Activated T-cell treated with anti-CD3 and anti-CD28 coated beads, Interleukin-2, amount 50 U/mL, for 48 hours (primary cell): ENCODE measurements around the gene CAB39.

ENCODE experiments used
- DNase-seq, 2 experiments: peaks; one replicate each; pipeline ENCODE4 v3.0.0-alpha.2; 2020

CAB39 gene

DNA sequence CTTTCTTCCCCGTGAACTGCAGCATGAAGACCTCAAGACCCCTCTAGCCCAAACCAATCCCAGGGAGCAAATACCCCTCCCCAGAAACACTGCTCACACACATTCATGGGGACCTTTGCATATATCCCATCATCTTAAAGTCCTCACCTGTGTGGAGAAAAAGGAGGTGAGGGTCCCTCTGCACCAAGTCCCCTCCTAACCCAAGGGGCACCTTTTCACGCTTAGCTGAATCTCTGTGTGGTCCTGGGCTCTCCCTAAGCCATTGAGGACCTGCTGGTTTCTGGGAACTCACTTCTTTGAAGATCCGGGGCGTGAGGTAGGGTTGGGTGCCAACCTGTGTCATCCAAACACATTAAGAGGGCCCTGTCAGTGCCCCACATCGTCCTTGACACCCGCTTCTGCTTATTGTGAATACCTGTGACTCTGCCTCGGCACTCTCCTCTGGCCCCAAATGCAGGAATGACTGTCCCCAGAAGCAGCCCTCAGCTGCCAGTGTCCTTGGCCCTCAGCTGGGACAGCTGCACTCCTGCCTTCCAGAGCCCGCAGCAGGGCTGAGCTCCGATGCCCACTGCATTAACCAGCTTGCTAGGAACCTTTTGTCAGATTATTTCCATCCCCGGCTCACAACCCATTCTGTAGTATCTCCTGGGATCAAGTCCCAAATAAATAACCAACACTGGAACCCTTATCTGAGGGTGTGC is 110.8 kb downstream of the CAB39 start:
- no peak for DNase-seq

DNA sequence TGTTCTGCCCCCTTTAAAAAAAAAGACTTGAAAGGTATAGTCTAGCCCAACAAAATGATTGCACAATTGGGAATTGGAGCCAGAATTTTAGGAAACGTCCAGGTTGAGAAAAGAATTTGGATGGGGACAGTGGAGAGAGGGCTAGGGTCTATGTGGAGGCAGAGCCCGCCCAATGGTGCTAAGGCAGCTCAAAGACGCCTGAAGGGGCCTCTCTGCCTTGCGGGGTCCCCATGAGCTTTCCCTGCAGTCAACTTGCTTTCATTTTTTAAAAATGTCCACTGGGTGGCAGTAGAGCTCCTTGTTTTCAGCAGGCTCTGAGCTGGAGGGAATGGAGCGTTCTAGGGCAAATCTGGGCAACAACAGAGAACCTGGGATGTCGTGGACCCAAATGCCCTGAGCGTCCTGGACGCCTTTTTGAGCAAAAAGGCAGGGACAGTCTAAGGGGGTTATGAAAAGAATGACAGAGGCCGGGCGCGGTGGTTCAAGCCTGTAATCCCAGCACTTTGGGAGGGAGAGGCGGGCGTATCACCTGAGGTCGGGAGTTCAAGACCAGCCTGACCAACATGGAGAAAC is 111.8 kb downstream of the CAB39 start:
- DNase-seq, result peak; percentile 58 to 63

DNA sequence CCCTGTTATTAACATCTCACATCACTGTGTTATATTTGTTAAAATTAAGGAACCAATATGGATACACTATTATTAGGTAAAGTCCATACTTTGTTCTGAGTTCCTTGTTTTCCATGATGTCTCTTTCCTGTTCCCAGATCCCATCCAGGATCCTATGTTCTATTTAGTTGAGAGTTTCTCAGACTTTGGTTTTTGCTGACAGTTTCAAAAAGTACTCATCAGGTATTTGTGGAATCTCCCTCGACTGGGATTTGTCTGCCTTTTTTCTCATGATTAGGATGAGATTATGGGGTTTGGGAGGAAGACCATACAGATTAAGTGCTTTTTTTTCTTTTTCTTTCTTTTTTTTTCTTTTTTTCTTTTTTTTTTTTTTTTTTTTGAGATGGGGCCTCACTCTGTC is 112.7 kb downstream of the CAB39 start:
- no peak for DNase-seq

DNA sequence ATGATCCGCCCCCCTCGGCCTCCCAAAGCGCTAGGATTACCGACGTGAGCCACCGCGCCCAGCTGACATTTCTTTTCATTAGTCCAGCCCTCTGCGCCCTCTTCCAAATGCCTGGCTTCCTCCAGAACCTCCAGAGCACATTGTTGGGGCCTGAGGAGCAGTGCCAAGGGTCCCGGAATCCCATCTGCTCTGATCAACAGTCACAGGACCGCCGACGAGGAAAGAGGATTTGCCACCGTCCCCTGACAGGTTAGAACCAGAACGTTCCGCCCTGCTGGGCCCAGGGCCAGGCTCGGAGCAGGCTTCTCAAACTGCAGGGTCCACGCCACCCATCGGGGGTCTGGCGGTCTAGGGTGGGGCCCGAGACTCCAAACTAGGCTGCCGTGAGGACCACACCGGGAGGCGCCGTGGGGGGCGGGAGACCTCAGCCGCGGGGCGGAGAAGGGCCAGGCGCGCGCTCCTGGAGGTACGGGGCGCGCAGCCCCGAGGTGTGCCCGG is 115.2 kb downstream of the CAB39 start:
- DNase-seq, result no peak

DNA sequence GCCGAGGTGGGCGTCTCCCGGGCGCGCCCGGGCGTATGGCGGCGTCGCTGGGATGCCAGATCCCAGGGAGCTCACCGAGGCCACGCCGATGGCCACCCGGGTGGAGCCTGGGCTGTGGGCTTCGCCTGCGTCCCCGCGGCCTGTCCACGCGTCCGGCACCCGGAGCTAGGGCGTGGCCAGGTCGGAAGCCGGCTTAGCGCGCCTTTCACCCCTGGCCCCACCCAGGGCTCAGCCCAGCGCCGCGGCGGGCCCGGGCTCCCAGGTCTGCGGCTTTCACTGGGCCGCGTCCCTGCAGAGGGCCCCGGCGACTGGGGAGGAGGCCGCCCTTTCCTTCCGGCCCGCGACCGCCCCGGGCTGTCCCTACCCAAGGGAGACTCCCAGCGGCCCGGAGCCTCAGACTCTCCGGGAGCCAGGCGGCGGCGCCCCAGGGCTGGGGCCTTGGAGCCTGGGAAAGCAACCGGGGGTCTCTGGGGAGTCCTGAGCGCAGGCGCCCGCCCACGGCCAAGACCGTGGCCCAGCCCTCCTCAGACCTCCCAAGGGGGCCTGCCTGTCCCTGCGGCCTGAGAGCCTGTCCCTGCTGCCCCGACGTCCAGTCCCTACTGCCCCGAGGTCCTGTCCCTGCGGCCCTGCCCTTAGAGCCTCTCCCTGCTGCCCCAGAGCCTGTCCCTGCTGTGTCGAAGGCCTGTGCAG is 115.8 kb downstream of the CAB39 start:
- peak in 1 of 2 experiments; percentile 57 for DNase-seq

DNA sequence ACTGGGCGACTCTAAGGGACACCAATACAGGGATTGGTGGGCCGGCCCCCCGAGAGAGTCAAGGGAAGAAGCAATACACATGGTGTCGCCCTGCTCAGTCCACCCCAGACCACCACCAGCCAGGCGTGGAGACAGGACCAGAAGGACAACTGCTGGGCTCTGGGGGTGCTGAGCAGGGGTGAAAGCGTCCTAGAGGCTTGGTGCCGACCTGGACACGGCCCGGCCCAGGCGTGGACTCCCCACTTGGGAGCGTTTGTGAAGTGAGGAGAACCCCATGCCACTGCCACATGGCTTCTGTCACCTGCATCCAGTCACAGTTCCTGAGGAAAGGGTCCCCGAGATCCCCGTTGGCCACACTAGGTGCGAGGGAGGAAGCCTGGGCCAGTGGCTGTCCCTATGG is 116.7 kb downstream of the CAB39 start:
- no peak for DNase-seq

DNA sequence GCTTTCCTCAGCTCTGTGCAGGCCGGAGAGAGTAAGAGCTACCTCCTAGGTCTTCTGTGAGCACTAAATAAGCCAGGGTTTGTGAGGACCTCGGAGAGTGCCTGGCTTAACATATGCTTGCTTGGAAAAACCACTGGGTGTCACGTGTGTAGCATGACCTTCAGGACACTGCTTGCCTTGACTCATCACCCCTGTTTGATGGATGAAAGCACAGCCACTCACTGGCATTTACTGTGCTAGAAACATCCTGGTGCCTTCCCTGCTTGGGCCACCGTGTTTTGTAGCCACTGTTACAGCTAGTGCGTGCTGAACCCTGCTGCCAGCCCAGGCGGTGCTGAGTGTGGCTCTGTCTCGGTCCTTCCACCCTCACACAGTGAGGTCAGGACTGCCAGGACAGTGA is 117.3 kb downstream of the CAB39 start:
- no peak for DNase-seq

DNA sequence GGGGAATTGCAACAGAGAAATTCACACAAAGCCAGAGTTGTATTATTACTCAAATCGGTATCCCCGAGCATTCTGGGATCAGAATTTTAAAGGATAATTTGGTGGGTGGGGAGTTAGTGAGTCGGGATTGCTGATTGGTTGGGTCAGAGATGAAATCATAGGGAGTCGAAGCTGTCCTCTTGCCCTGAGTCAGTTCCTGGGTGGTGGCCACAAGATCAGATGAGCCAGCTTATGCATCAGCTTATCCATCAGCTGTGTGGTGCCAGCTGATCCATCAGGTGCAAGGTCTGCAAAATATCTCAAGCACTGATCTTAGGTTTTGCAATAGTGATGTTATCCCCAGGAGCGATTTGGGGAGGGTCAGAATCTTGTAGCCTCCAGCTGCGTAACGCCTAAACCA is 117.8 kb downstream of the CAB39 start:
- DNase-seq, result peak in 1 of 2 experiments; percentile 39

DNA sequence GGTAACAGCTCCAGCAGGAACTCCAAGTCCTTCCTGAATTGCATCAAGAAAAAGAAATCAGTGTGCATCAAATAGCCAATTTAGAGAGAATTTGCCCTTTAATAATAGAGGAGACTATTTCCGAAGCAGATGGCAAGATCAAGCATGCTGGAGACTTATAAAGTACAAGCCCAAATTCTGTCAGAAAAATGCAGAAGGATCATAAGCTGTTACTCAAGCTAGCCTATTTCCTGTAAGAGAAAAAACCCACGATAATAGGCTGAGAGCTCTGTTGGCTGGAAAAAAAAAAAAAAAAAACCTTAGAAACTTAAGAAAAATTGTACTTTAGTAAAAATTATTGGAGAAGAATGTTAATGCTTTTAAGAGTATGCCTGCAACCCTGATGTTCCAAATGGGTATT is 127.7 kb downstream of the CAB39 start:
- DNase-seq, result no peak

DNA sequence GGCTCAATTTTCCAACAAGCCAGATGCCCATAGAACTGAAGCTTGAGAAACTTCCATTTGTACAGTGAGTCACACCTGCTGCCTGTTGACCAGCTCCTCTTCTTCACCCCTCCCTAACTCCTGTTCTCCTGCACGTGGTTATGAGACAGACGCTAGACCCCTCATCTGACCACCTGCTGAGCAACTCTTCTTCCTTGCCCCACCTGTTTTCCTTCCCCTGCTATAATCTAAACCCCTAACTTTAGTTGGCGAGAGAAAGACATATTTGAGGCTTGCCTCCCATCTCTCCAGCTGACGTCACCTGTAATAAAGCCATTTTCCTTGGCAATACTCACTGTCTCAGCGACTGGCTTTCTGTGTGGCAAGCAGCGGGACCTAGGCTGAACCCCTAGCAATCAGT is 129.8 kb downstream of the CAB39 start:
- no peak for DNase-seq

DNA sequence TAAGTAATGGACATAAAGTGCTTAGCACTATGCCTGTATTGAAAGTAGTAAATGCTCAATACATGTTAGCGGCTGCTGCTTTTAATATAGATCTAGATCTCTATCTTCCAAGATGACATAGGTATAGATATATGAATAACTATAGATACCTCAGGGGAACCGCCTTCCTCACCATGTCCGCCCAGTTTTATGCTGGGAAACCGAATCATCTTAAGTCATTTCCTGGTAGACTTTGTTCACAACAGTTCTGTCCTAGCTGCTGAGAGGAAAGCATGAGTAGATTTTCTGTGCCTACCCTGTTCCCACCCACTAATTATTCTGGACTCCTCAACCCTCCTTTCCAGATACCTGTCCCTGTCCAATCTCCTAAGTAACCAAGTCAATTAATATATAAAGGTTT is 130.5 kb downstream of the CAB39 start:
- DNase-seq, result no peak

DNA sequence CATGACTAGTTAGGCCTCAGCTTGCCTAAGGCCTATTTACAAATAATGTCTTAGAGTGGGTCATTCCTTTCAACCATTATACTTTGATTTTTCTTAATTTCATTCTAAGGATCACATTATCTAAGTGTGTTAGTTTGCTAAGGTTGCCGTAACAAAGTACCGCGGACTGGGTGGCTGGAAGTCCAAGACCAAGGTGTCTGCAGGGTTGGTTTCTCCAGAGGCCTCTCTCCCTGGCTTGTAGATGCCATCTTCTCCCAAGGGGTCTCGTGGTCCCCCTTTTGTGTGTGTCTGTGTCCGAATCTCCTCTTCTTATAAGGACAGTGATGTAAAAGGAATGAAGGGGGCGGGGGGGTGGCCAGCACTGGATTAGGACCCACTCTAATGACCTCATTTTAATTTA is 133.7 kb downstream of the CAB39 start:
- no peak for DNase-seq

DNA sequence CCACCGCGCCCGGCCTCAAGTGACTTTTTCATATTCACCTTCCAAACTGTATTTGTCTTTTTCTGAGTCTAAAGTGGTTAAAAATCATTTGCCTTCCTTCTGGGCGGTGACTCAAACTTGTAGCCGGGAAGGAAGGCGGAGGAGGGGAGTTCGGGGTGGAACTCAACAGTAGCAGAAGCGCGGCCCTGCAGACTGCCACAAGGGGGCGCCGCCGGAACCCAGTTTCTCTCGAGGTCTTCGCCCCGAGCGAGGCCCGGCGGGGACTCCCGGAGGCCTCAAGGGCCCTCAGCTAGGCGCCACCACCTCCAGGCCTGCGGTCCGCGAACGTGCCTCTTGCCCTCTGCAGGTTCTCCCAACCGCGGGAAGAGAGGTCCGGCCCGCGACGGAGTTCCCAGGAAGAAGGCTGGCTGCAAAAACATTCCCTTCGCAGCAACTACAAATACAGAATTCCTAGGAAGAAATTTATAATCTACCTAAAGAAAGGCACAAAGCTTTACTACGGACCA is 135.3 kb downstream of the CAB39 start:
- peak; percentile 97 for DNase-seq

DNA sequence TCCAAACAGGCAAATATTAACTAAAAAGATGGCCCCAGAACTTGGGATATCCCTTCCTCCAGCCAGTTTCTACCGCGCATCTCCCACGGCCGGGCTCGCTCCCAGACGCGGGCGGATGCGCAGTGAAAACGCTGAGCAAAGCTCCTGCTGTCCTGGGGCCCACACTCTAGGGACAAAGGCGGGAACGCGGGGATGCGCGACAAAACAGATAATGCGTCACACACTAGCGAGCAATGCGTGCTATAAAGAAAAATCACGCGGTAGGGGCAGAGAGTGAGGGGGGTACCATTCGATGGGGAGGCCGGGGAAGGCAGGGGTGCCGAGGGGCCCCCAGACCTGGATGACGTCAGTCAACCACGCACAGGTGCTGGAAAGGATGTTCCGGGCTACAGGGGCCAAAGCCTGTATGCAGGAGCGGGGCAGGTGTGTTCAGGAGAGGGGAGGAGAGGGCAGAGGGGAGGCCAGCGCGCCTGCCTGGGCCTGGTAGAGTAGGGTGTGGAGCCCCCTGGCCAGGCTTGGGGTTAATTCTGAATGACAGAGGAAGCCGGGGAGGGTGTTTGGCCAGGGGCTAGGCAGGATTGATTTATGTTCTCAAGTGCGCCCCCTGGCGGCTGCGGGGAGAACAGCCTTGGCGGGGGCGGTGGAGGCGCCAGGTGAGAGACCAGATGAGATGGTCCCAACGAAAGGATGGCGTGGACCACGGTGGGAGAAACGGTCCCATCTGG is 137.2 kb downstream of the CAB39 start:
- peak; percentile 88 to 92 for DNase-seq

DNA sequence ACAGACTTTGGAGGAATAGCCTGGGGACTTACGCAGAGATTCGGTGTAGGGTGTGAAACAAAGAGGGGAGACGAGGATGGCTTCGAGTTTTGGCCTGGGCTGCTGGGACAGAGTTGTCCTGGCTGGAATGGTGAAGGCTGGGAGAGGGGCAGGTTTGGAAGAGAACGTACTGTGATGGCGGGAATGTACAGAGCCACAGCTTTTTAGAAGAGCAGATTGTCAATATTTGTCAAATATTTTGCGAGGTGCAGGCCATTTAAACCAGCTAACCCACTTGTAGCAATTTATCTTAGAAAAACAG is 137.7 kb downstream of the CAB39 start:
- DNase-seq, result no peak

DNA sequence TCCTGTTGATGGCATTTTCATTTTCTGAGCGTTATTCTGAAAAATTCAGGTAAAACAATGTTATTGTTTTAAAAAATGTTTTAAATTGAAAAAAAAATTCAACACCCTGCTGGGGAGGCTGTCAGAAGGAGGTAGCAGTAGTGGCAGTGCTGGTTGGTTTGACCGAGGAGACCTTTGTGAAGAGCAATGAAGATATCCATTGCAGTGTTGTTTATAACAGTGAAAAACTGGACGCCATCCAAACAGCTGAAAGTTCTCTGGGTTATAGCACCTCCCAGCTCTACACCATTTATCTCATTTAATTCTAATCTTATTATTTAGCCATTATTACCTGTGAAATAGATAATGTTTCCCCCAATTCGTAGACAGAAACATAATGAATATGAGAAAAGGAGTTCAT is 139.5 kb downstream of the CAB39 start:
- no peak for DNase-seq

DNA sequence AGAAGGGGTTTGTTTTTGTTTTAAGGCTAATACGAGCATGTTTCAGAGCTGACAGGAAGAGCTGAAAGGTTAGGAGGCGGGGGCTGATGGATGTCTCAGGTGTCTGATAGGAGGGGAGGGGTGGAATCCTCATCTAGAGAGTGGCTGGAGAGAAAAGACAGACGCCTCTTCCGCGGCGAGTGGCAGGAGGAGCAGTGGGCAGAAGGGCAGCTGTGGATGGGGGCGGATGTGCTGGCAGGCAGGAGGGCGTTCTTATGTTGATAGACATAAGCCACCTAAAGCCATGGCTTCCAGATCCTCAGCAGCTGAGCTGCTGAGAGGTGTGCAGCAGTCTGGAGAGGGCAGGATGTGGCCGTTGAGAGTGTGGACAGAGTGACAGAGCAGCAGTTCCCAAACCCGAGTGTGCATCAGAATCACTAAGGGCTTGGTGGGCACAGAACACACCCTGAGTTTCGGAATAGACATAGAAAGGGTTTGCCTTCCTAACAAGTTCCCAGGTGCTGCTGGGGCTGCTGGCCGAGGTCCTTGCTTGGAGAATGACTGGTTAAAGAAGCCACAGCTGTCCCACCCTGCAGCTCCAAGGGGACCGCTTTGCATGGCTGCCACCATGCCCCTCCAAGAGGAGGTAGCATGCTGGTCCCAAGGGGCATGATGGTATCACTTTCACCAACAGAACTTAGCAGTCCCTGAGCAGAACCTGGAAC is 149.1 kb downstream of the CAB39 start:
- DNase-seq, result no peak

DNA sequence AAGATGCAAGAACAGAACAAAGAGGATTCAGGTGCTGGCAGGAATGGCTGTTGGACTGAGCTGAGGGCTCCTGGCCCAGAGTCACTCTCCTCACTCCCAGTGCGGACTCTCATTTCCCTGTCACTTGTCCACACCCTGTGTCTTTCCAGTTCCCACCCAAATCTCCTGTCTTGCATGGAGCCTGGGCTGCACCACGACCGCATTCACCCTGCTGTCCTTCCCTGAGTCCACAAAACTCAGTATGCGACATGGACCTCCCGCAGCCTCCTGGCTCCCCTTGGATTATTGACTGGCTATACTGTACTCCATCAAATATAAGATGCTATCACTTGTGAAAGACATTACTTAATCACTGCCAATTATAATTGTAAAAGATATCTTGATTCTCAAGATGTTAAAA is 149.7 kb downstream of the CAB39 start:
- DNase-seq, result no peak

DNA sequence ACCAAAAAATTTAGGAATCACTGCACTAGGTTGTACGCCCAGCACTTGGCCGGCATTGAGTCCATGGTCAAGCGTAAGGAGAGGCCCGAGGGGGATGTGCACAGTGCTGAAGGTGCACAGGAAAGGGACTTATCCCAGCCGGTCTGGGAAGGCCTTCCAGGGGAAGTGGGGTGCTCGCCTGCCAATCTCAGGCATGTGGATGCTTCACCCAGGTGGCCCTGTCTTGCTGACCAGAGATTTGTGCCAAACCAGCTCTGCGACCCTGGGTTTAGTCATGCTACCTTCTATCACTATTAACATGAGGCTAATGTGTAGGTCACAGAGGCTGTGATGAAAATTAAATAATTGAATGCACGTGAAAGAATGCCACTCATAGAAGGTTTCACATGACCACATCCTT is 150.4 kb downstream of the CAB39 start:
- no peak for DNase-seq

DNA sequence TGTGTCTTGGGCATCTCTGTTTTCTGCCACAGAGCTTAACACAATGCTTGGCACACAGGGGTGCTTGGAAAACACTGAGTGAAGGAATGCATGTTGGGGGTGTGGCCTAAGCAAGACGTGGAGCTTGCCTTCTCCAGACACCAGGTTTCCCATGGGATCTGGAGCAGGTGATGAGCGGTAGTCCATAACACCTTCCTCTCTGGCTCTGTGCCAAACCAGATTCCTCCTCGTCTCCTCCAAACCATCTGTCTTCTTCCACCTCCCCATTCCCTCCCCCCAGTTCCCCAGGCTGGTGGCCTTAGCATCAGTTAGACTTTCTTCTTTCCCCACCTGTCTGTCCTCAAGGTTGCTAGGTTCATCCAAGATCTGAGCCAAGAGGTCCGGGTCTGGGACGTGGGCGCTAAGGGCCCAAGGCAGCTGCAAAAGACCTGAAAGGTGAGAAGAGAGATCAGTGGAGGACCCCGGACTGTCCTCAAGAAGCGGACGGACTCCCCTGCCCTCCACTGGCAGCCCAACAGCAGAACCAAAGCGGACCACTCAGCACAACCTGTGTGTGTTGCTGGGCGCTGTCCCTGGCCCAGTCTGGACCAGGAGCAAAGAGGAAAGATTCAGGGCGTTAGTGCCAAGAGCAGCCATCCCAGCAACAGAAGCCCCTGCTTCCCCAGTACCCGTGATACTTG is 150.9 kb downstream of the CAB39 start:
- no peak for DNase-seq

DNA sequence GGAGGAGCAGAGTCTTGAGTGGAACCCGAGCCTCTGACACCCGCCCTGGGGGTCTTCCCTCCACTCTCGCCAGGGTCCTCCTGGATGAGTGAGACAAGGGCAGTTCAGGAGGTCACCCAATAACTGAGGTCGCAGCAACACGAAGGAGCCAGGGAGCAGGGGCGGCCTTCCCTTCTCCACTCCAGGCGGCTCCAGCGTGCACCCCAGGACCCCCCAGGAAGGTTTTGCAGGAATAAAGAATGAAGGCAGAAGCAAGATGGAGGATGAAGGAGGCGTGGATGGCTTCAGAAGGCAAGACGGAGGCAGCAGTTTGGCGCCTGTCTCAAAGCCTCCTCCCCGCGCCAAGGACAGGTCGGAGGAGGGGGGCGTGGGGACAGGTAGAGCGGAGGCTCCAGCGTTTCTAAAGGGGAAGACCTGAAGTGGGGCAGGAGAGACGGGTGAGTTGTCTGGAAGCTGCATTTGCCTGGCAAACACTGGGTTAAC is 151.5 kb downstream of the CAB39 start:
- no peak for DNase-seq
